DMS153 treated with DMSO at 0.1 percent for 48 hours (cell line): Measurements from ENCODE around the gene GABBR2.
"Not testable (repeated sequence)": the region's sequence is repeated elsewhere in the genome, so short reads cannot be mapped to it uniquely, and the experiment has no call there.

ENCODE experiments used
- DNase-seq: peaks from one replicate; lab custom pipeline; 2025; ENCODE audit not compliant: unreplicated experiment; lab: John Stamatoyannopoulos, UW

GABBR2 gene

GRCh38 chr9:98275159-98275558 lies 433.6 kb downstream of the GABBR2 start:
- DNase-seq = no peak

GRCh38 chr9:98272083-98272482 lies 436.7 kb downstream of the GABBR2 start:
- DNase-seq = no peak

GRCh38 chr9:98271479-98271878 lies 437.3 kb downstream of the GABBR2 start:
- no peak for DNase-seq

GRCh38 chr9:98270284-98270683 lies 438.5 kb downstream of the GABBR2 start:
- not testable (repeated sequence) for DNase-seq

- DNase-seq = not testable (repeated sequence)
Measured at GRCh38 chr9:98269652-98270051, 439.1 kb downstream of the GABBR2 start.

- DNase-seq = not testable (repeated sequence)
Measured at GRCh38 chr9:98267556-98267955, 441.2 kb downstream of the GABBR2 start.

DNA sequence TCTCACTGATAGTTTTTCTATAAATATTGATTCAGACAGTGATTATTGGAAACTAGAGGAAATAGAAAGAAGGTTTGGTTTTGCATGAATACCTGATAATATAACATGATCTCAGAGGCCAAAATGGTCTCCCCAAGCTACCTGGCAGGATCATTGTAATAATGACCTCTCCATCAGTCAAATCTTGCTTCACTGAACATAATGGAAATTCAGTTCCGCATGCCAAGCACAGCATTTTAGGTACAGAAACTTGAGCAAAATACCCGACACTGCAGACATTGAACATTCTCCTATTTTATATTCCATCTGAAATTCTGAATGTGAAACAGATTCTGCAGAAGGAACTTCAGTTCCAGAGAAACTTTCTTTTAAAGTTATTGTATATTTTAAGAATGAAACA lies 444.2 kb downstream of the GABBR2 start:
- DNase-seq = no peak

- DNase-seq = peak; percentile 21
Measured at GRCh38 chr9:98263482-98264357, 445.0 kb downstream of the GABBR2 start.

- no peak for DNase-seq
Measured at GRCh38 chr9:98263080-98263479, 445.7 kb downstream of the GABBR2 start.

- no peak for DNase-seq
Measured at GRCh38 chr9:98262056-98262455, 446.7 kb downstream of the GABBR2 start.

DNA sequence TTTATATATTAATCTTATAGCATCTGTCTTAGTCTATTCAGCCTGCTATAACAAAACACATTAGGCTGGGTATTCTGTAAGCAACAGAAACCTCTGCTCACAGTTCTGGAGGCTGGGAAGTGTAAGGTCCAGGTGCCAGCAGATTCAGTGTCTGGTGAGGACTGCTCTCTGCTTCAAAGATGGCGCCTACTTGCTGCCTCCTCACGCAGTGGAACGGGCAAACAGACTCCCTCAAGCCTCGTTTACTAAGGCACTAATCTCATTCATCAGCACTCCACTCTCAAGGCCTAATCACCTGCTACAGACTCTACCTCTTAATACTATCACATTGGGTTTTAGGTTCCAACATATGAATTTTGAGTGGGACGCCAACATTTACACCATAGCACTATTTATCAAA lies 448.1 kb downstream of the GABBR2 start:
- DNase-seq = no peak

GRCh38 chr9:98259791-98260190 lies 448.9 kb downstream of the GABBR2 start:
- DNase-seq = no peak

- peak; percentile 39 for DNase-seq
Measured at GRCh38 chr9:98256756-98257155, 452.0 kb downstream of the GABBR2 start.

GRCh38 chr9:98255578-98256296 lies 453.0 kb downstream of the GABBR2 start, which contains the start of gene TBC1D2:
TSS of gene TBC1D2 (minus strand) at chr9:98255649. CDS start at chr9:98255541, 108 bp downstream.
- DNase-seq = peak; percentile 94

- DNase-seq = peak; percentile 22
Measured at GRCh38 chr9:98255061-98255577, 453.6 kb downstream of the GABBR2 start.

- DNase-seq = no peak
Measured at GRCh38 chr9:98254228-98255060, 454.3 kb downstream of the GABBR2 start.

- DNase-seq = no peak
Measured at GRCh38 chr9:98253565-98253964, 455.2 kb downstream of the GABBR2 start.

DNA sequence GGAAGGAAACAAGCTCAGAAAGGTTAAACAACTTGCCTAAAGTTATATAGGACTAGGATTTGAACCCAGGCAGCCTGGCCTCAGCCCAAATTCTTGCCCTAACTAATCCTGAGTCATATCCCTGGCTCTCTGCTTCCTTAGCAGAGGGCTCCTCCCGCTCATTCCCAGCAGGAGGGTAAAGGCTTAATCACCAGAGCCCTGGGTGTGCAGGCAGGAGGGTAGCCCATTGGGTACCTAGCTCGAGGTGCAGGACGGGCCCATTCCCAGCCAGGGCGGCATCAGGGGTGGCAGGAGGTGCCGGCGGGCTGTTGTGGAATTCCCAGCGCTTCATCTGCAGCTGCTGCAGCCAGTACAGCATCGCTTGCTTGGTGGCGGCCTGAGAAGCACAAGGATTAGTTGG lies 457.2 kb downstream of the GABBR2 start:
- DNase-seq = no peak

- no peak for DNase-seq
Measured at GRCh38 chr9:98249771-98250170, 459.0 kb downstream of the GABBR2 start.

- DNase-seq = no peak
Measured at GRCh38 chr9:98248737-98249474, 459.8 kb downstream of the GABBR2 start.
